Uterus (tissue), 2 donors: Measurements from ENCODE around the gene ARHGAP1.

Experiments used
- POLR2A ChIP-seq, 2 donors: fragments of 450-650 bp; IDR thresholded peaks; one replicate each; pipeline ENCODE4 v1.6.1; 2016; ENCODE audit warnings: antibody characterized with exemption in 2 of 2, mild to moderate bottlenecking in 1 of 2, moderate library complexity in 1 of 2
- TF ChIP-seq, protein P1 (sequence below), 4 experiments: fragments of 200-600 bp in 2 of 4; fragments of 450-650 bp in 2 of 4; sonication (generic) in 2 of 4; IDR thresholded peaks; one replicate each; pipeline ENCODE4 v1.5.1; 2016 to 2019; ENCODE audit warnings: antibody characterized with exemption in 4 of 4, mild to moderate bottlenecking in 2 of 4, moderate library complexity in 1 of 4

GRCh38 chr11:46663277-46663940 is 37.0 kb downstream of the ARHGAP1 start:
- TF ChIP-seq, protein P1, sequence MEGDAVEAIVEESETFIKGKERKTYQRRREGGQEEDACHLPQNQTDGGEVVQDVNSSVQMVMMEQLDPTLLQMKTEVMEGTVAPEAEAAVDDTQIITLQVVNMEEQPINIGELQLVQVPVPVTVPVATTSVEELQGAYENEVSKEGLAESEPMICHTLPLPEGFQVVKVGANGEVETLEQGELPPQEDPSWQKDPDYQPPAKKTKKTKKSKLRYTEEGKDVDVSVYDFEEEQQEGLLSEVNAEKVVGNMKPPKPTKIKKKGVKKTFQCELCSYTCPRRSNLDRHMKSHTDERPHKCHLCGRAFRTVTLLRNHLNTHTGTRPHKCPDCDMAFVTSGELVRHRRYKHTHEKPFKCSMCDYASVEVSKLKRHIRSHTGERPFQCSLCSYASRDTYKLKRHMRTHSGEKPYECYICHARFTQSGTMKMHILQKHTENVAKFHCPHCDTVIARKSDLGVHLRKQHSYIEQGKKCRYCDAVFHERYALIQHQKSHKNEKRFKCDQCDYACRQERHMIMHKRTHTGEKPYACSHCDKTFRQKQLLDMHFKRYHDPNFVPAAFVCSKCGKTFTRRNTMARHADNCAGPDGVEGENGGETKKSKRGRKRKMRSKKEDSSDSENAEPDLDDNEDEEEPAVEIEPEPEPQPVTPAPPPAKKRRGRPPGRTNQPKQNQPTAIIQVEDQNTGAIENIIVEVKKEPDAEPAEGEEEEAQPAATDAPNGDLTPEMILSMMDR (IDR thresholded peaks at IDR 0.05) = no peak
- no peak for TF ChIP-seq POLR2A (IDR thresholded peaks at IDR 0.05)
